HEK293 (cell line): ENCODE data around the gene PPP1R3E.

Experiments
- CTCF ChIA-PET: fragments of 350-600 bp; formaldehyde crosslinking; extraction: SDS; loops from one replicate; lab custom pipeline; 2021; ENCODE audit warnings: antibody characterized with exemption; lab: Yijun Ruan, JAX
- POLR2A ChIA-PET: fragments of 300-600 bp; formaldehyde crosslinking; extraction: SDS; loops from one replicate; lab custom pipeline; 2020; ENCODE audit warnings: antibody characterized with exemption, inconsistent platforms; lab: Yijun Ruan, JAX
- H3K27ac ChIP-seq: fragments of 200-500 bp; sonication (Bioruptor generic); 2 replicates; pipeline ENCODE4 v1.5.1; 2014; ENCODE audit warnings: low read depth, low read length, control low read depth, inconsistent platforms; ENCODE audit errors: extremely low read depth
- H3K36me3 ChIP-seq, 2 experiments: fragments of 200-500 bp in 1 of 2; sonication (Bioruptor generic) in 1 of 2; 1 replicate in 1 of 2; 2 replicates in 1 of 2; pipeline ENCODE4 v1.5.1; 2014 to 2017; ENCODE audit warnings: inconsistent platforms in 2 of 2, low read length in 2 of 2; ENCODE audit not compliant: control insufficient read depth in 2 of 2, insufficient read depth in 1 of 2
- H3K4me1 ChIP-seq: fragments of 200-500 bp; sonication (Bioruptor generic); 2 replicates; pipeline ENCODE4 v1.5.1; 2014; ENCODE audit warnings: mild to moderate bottlenecking, low read length, inconsistent platforms; ENCODE audit not compliant: control insufficient read depth, insufficient read depth
- H3K4me3 ChIP-seq: 2 replicates; pipeline ENCODE4 v1.5.1; 2011; ENCODE audit warnings: low read depth, mild to moderate bottlenecking, control low read depth, low read length, moderate library complexity
- H3K9me3 ChIP-seq: fragments of 200-500 bp; sonication (Bioruptor generic); 2 replicates; pipeline ENCODE4 v1.5.1; 2014; ENCODE audit warnings: low read depth, low read length, inconsistent platforms; ENCODE audit not compliant: control insufficient read depth, insufficient read depth
- GLI2 ChIP-seq: fragments of 450-650 bp; formaldehyde crosslinking; IDR thresholded peaks from 2 replicates; pipeline ENCODE4; 2017; ENCODE audit warnings: missing biosample characterization, missing genetic modification characterization, low read depth, borderline replicate concordance
- IKZF3 ChIP-seq: fragments of 450-650 bp; IDR thresholded peaks from 2 replicates; pipeline ENCODE4 v1.5.0; 2018; ENCODE audit warnings: missing biosample characterization, mild to moderate bottlenecking, missing genetic modification characterization, moderate library complexity
- SCRT1 ChIP-seq: fragments of 450-650 bp; formaldehyde crosslinking; IDR thresholded peaks from 2 replicates; pipeline ENCODE4 v1.5.1; 2016; ENCODE audit warnings: missing biosample characterization, missing genetic modification characterization, borderline replicate concordance
- TRIM28 ChIP-seq: IDR thresholded peaks from 2 replicates; pipeline ENCODE4 v1.6.1; 2011; ENCODE audit warnings: low read length, control low read depth, borderline replicate concordance
- WT1 ChIP-seq: fragments of 450-650 bp; formaldehyde crosslinking; IDR thresholded peaks from 2 replicates; pipeline ENCODE4 v1.5.1; 2016; ENCODE audit warnings: missing biosample characterization, missing genetic modification characterization
- ZBTB7A ChIP-seq: fragments of 450-650 bp; formaldehyde crosslinking; IDR thresholded peaks from 2 replicates; pipeline ENCODE4 v1.5.1; 2016; ENCODE audit warnings: low read depth, missing biosample characterization, missing genetic modification characterization
- ZNF138 ChIP-seq: fragments of 450-650 bp; formaldehyde crosslinking; IDR thresholded peaks from 2 replicates; pipeline ENCODE4 v1.5.1; 2016; ENCODE audit warnings: missing biosample characterization, missing genetic modification characterization, borderline replicate concordance
- ZNF248 ChIP-seq: fragments of 450-650 bp; formaldehyde crosslinking; IDR thresholded peaks from 2 replicates; pipeline ENCODE4 v1.5.1; 2017; ENCODE audit warnings: missing biosample characterization, missing genetic modification characterization
- ZNF404 ChIP-seq: fragments of 450-650 bp; formaldehyde crosslinking; IDR thresholded peaks from 2 replicates; pipeline ENCODE4 v1.5.1; 2017; ENCODE audit warnings: missing biosample characterization, missing genetic modification characterization
- ZNF510 ChIP-seq: fragments of 450-650 bp; formaldehyde crosslinking; IDR thresholded peaks from 2 replicates; pipeline ENCODE4 v1.5.1; 2018; ENCODE audit warnings: mild to moderate bottlenecking, missing genetic modification characterization, missing biosample characterization; ENCODE audit not compliant: insufficient replicate concordance
- ZNF521 ChIP-seq: fragments of 450-650 bp; formaldehyde crosslinking; IDR thresholded peaks from 2 replicates; pipeline ENCODE4 v1.5.1; 2017; ENCODE audit warnings: missing biosample characterization, mild to moderate bottlenecking, missing genetic modification characterization
- ZNF549 ChIP-seq: fragments of 450-650 bp; IDR thresholded peaks from 2 replicates; pipeline ENCODE4 v1.5.1; 2018; ENCODE audit warnings: missing biosample characterization, missing genetic modification characterization, mild to moderate bottlenecking, inconsistent platforms, moderate library complexity
- ZNF561 ChIP-seq: fragments of 450-650 bp; IDR thresholded peaks from 2 replicates; pipeline ENCODE4 v1.5.1; 2018; ENCODE audit warnings: missing biosample characterization, missing genetic modification characterization, borderline replicate concordance
- ZNF768 ChIP-seq: fragments of 450-650 bp; formaldehyde crosslinking; IDR thresholded peaks from 2 replicates; pipeline ENCODE4 v1.5.1; 2018; ENCODE audit warnings: missing biosample characterization, mild to moderate bottlenecking, missing genetic modification characterization
- ZNF777 ChIP-seq: fragments of 450-650 bp; formaldehyde crosslinking; IDR thresholded peaks from 2 replicates; pipeline ENCODE4 v1.5.1; 2017; ENCODE audit warnings: missing biosample characterization, missing genetic modification characterization, borderline replicate concordance
- ZNF830 ChIP-seq: fragments of 450-650 bp; IDR thresholded peaks from 2 replicates; pipeline ENCODE4 v1.5.0; 2018; ENCODE audit warnings: missing biosample characterization, missing genetic modification characterization, low read depth, mild to moderate bottlenecking, moderate library complexity
- ZNF837 ChIP-seq: fragments of 450-650 bp; formaldehyde crosslinking; IDR thresholded peaks from 2 replicates; pipeline ENCODE4 v1.5.1; 2016; ENCODE audit warnings: missing biosample characterization, missing genetic modification characterization
- TF ChIP-seq, protein P1 (sequence below): fragments of 450-650 bp; formaldehyde crosslinking; IDR thresholded peaks from 2 replicates; pipeline ENCODE4 v1.5.1; 2016; ENCODE audit warnings: missing biosample characterization, missing genetic modification characterization
- TF ChIP-seq, protein P2 (sequence below): fragments of 450-650 bp; formaldehyde crosslinking; IDR thresholded peaks from 2 replicates; pipeline ENCODE4 v1.5.1; 2016; ENCODE audit warnings: missing biosample characterization, missing genetic modification characterization
- TF ChIP-seq, protein P3 (sequence below): fragments of 450-650 bp; formaldehyde crosslinking; IDR thresholded peaks from 2 replicates; pipeline ENCODE4 v1.5.1; 2016; ENCODE audit warnings: missing biosample characterization, missing genetic modification characterization
- TF ChIP-seq, protein P4 (sequence below): fragments of 450-650 bp; formaldehyde crosslinking; IDR thresholded peaks from 2 replicates; pipeline ENCODE4 v1.5.1; 2016; ENCODE audit warnings: missing biosample characterization, missing genetic modification characterization
- TF ChIP-seq, protein P5 (sequence below): fragments of 450-650 bp; formaldehyde crosslinking; IDR thresholded peaks from 2 replicates; pipeline ENCODE4 v1.5.1; 2016; ENCODE audit warnings: missing biosample characterization, missing genetic modification characterization
- TF ChIP-seq, protein P6 (sequence below): fragments of 450-650 bp; formaldehyde crosslinking; IDR thresholded peaks from 2 replicates; pipeline ENCODE4 v1.5.1; 2016; ENCODE audit warnings: missing biosample characterization, missing genetic modification characterization
- TF ChIP-seq, protein P7 (sequence below): fragments of 450-650 bp; formaldehyde crosslinking; IDR thresholded peaks from 2 replicates; pipeline ENCODE4 v1.5.1; 2017; ENCODE audit warnings: missing biosample characterization, missing genetic modification characterization

Gene PPP1R3E

DNA sequence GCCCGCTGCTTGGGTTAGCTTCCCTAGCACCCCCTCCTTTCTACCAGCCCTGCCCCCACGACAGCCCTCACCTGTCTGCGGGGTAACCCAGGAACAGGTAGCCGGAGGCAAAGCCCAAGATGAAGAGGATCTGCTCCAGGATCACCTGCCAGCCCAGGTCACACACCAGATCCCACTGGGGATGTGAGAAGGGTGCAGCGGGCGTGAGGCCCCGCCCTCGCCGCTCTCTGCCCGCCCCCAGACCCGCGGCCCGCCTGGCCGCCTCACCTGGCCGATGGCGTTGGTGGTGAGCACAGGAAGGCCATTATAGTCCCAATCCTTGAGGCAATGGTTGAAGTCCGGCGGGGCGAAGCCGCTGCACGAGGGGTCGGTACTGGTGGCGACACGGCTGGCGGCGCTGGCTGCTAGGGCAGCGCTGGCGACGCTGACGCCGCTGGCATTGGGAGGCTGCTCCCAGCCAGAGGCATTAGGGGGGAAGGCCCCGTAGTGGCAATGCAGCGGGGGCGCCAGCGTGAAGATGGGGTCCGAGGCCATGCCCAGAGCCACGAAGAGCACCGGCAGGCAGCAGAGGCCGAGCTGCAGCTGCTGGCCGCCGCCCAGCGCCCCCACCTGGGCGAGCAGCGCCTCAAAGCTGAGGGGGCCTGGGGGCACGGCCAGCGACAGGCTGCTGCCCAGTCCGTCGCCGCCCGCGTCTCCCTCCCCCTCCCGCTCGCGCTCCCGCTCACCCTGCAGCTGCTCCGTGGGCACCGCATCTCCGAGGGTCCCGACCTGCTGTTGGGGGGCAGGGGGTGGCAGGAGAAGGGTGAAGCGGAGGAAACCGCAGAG, 49.2 kb upstream of the PPP1R3E start:
- POLR2A ChIA-PET: interaction anchor here (0.7 to 1.9 kb wide), 3 partner anchors 30 to 65 kb away, joined by 3 to 7 read pairs (median 4); partner anchors contain the start of gene PABPN1
- CTCF ChIA-PET: interaction anchor here (0.6 to 1.7 kb wide), 3 partner anchors 9 to 30 kb away, joined by 3 to 6 read pairs (median 4); no protein-coding TSS in a partner anchor
- Histone ChIP-seq H3K36me3 (no peaks in the 10 kb centered on the region), H3K27ac (no peak overlapping the region), H3K4me1 (no peaks in the 10 kb centered on the region), H3K4me3 (peak overlapping the region; percentile 56), H3K9me3 (no peaks in the 10 kb centered on the region)
- TF ChIP-seq ZNF768 (tag by site-specific recombination): no peak
- TF ChIP-seq ZNF549 (tag by site-specific recombination): no peak
- no peak for TF ChIP-seq WT1 (tag by site-specific recombination)
- TF ChIP-seq ZNF138: no peak
- no peak for TF ChIP-seq ZBTB7A (tag by site-specific recombination)
- TF ChIP-seq, protein P1, sequence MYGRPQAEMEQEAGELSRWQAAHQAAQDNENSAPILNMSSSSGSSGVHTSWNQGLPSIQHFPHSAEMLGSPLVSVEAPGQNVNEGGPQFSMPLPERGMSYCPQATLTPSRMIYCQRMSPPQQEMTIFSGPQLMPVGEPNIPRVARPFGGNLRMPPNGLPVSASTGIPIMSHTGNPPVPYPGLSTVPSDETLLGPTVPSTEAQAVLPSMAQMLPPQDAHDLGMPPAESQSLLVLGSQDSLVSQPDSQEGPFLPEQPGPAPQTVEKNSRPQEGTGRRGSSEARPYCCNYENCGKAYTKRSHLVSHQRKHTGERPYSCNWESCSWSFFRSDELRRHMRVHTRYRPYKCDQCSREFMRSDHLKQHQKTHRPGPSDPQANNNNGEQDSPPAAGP (tag by site-specific recombination): no peak
- TF ChIP-seq, protein P2, sequence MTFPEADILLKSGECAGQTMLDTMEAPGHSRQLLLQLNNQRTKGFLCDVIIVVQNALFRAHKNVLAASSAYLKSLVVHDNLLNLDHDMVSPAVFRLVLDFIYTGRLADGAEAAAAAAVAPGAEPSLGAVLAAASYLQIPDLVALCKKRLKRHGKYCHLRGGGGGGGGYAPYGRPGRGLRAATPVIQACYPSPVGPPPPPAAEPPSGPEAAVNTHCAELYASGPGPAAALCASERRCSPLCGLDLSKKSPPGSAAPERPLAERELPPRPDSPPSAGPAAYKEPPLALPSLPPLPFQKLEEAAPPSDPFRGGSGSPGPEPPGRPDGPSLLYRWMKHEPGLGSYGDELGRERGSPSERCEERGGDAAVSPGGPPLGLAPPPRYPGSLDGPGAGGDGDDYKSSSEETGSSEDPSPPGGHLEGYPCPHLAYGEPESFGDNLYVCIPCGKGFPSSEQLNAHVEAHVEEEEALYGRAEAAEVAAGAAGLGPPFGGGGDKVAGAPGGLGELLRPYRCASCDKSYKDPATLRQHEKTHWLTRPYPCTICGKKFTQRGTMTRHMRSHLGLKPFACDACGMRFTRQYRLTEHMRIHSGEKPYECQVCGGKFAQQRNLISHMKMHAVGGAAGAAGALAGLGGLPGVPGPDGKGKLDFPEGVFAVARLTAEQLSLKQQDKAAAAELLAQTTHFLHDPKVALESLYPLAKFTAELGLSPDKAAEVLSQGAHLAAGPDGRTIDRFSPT: peak; percentile 82; the same call in 1 of the 2 replicates
- TF ChIP-seq, protein P3, sequence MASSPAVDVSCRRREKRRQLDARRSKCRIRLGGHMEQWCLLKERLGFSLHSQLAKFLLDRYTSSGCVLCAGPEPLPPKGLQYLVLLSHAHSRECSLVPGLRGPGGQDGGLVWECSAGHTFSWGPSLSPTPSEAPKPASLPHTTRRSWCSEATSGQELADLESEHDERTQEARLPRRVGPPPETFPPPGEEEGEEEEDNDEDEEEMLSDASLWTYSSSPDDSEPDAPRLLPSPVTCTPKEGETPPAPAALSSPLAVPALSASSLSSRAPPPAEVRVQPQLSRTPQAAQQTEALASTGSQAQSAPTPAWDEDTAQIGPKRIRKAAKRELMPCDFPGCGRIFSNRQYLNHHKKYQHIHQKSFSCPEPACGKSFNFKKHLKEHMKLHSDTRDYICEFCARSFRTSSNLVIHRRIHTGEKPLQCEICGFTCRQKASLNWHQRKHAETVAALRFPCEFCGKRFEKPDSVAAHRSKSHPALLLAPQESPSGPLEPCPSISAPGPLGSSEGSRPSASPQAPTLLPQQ: no peak
- no peak for TF ChIP-seq ZNF777 (tag by site-specific recombination)
- no peak for TF ChIP-seq ZNF404 (tag by site-specific recombination)
- no peak for TF ChIP-seq GLI2
- TF ChIP-seq ZNF830 (tag by site-specific recombination): no peak
- no peak for TF ChIP-seq ZNF248 (tag by site-specific recombination)
- TF ChIP-seq ZNF521 (tag by site-specific recombination): no peak
- TF ChIP-seq, protein P4, sequence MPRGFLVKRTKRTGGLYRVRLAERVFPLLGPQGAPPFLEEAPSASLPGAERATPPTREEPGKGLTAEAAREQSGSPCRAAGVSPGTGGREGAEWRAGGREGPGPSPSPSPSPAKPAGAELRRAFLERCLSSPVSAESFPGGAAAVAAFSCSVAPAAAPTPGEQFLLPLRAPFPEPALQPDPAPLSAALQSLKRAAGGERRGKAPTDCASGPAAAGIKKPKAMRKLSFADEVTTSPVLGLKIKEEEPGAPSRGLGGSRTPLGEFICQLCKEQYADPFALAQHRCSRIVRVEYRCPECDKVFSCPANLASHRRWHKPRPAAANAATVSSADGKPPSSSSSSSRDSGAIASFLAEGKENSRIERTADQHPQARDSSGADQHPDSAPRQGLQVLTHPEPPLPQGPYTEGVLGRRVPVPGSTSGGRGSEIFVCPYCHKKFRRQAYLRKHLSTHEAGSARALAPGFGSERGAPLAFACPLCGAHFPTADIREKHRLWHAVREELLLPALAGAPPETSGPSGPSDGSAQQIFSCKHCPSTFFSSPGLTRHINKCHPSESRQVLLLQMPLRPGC: no peak
- TF ChIP-seq ZNF510 (tag by site-specific recombination): no peak
- no peak for TF ChIP-seq TRIM28
- no peak for TF ChIP-seq ZNF837 (tag by site-specific recombination)
- TF ChIP-seq, protein P5, sequence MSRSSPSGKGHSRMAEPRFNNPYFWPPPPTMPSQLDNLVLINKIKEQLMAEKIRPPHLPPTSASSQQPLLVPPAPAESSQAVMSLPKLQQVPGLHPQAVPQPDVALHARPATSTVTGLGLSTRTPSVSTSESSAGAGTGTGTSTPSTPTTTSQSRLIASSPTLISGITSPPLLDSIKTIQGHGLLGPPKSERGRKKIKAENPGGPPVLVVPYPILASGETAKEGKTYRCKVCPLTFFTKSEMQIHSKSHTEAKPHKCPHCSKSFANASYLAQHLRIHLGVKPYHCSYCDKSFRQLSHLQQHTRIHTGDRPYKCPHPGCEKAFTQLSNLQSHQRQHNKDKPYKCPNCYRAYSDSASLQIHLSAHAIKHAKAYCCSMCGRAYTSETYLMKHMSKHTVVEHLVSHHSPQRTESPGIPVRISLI (tag by site-specific recombination): no peak
- TF ChIP-seq, protein P6, sequence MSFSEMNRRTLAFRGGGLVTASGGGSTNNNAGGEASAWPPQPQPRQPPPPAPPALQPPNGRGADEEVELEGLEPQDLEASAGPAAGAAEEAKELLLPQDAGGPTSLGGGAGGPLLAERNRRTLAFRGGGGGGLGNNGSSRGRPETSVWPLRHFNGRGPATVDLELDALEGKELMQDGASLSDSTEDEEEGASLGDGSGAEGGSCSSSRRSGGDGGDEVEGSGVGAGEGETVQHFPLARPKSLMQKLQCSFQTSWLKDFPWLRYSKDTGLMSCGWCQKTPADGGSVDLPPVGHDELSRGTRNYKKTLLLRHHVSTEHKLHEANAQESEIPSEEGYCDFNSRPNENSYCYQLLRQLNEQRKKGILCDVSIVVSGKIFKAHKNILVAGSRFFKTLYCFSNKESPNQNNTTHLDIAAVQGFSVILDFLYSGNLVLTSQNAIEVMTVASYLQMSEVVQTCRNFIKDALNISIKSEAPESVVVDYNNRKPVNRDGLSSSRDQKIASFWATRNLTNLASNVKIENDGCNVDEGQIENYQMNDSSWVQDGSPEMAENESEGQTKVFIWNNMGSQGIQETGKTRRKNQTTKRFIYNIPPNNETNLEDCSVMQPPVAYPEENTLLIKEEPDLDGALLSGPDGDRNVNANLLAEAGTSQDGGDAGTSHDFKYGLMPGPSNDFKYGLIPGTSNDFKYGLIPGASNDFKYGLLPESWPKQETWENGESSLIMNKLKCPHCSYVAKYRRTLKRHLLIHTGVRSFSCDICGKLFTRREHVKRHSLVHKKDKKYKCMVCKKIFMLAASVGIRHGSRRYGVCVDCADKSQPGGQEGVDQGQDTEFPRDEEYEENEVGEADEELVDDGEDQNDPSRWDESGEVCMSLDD: no peak
- TF ChIP-seq ZNF561 (tag by site-specific recombination): no peak
- TF ChIP-seq, protein P7, sequence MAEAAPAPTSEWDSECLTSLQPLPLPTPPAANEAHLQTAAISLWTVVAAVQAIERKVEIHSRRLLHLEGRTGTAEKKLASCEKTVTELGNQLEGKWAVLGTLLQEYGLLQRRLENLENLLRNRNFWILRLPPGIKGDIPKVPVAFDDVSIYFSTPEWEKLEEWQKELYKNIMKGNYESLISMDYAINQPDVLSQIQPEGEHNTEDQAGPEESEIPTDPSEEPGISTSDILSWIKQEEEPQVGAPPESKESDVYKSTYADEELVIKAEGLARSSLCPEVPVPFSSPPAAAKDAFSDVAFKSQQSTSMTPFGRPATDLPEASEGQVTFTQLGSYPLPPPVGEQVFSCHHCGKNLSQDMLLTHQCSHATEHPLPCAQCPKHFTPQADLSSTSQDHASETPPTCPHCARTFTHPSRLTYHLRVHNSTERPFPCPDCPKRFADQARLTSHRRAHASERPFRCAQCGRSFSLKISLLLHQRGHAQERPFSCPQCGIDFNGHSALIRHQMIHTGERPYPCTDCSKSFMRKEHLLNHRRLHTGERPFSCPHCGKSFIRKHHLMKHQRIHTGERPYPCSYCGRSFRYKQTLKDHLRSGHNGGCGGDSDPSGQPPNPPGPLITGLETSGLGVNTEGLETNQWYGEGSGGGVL (tag by site-specific recombination): peak; percentile 71
- TF ChIP-seq SCRT1 (tag by site-specific recombination): no peak
- TF ChIP-seq IKZF3: no peak
